GF-D8 (cell line): ENCODE measurements around the gene ZNF30.
"Not testable (repeated sequence)": the region's sequence is repeated elsewhere in the genome, so short reads cannot be mapped to it uniquely, and the experiment has no call there.

Experiments
- DNase-seq: peaks from one replicate; lab custom pipeline; 2025; lab: John Stamatoyannopoulos, UW

Gene ZNF30

GRCh38 chr19:34960103-34960805 lies 33.6 kb downstream of the ZNF30 start:
- DNase-seq = no peak

DNA sequence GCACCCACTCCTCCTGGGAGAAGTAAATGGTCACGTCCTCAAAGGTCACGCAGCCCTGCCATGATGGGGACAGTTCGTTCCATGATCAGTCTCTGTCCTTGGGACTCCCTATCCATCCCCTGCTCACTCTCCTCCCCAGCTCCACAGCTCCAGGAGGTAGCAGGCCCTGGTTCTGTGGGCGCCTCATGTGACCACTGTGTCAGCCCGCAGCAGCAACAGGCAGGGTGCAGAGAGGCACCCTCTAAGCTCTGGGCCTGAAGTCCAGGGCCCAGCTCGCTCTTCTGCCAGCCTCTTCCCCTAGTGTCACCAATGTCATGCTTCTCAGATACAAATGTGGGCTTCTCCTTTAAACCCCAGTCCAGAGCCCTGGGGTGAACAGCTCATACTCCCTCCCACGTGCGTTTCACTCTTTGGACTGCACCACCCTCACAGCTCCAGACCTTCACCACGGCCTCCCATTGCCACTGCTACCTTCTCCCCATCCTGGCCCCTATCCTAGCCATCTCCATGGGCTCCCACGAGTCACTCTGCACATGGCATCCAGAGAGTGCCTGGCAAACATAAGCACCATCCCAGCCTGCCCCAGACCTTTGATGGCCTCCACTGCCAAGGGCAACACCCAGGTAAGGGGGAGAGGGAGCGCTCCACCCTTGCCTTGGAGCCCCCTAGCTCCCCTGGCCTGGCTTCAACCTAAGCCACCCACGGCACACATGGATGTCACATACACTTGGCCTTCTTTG lies 34.4 kb downstream of the ZNF30 start:
- DNase-seq = no peak

GRCh38 chr19:34961775-34962686 lies 35.3 kb downstream of the ZNF30 start:
- peak; percentile 88 for DNase-seq

DNA sequence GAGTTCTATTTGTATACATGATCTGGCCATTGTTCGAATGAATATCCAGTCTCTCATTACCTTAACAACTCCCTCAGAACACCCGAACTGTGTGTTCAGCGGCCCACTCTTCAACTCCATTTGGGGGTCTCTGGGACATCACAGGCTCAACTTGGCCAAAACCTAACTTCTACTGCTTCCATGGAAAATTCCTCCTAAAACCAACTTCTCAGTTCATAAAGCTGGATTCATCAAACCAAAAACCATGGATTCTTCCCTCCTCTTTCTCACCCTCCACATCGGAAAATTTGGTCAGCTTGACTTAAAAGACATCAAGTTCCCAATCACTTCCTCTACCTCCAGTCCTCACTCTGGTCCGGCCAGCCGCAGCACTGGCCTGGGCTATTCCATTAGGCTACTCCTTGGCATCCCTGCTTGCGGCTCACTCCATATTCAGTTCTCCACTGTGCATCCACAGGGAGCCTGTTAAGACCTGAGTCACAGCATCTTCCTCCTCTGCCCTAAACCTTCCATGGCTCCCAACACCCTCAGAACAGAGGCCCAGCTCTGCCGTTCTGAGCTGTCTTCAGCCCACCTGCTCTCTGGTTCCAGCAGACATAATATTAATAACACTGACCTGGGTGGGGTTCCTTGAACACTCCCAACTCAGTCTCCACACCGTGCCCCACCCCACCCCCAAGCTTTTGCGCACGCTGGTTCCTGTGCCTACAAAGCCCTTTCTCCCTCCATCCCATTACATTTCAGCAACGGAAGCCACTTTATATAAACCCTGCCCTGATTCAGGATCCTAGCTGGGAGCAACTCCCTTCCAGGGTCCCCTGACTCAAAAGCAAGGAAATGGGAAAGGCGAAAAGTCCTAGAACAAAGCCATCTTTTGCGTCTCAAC lies 36.2 kb downstream of the ZNF30 start:
- no peak for DNase-seq

DNA sequence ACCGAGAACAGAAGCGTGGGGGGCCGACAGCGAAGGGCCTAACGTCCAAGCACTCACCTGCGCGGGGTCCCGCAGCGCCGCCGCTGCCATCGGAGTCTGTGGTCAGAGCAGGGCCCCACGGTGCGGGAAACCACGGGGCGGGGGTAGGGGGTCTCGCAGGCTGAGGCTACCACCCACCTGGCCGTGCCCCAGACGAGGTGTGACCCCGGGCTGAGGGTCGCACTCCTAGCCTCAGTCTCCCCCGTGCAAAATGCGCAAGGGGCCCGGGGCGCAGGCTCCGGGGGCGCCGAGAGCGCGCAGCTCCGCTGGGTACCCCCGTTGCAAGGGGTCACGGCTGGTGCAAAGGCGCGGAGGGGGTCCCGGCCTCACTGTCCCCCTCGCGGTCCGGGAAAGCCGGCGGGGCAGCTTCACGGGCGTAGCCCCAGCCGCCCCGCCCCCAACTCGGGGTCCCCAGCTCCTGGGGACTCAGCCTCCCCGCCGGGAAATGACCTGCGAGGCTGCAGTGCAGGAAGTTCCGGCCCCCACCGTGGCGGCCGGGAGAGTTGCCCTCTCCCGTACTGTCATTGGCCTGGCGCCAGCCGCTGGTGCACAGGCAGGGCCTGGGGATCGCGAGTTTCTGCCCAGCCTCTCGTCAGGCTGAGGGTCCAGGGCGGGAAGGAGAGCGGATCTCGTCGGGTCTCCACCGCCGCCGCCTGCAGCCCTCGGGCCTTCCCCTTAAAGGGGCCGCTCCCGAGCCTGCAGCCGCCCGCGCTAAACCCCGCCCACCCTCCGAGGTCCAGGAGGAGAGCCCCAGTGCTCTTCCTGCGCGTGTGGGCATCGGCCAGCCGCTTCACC lies 37.1 kb downstream of the ZNF30 start, which contains the start of gene ZNF792:
Gene ZNF792, minus strand, starts transcription at position 657 of the 834 bp plus-strand sequence. Its CDS starts 567 bp downstream, at position 90.
- no peak for DNase-seq

DNA sequence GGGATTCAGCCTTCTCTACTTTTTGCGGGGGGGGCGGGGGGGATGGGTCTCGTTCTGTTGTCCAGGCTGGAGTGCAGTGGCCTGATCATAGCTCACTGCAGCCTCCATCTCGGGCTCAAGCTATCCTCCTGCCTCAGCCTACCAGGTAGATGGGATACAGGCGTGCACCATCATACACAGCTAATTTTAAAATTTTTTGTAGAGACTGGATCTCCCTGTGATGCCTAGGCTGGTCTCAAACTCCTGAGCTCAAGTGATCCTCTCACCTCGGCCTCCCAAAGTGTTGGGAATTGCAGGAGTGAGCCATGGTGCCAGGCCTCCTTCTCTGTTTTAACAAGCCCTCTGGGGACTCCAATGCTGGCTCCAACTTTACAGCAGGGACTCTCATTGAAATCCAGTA lies 37.9 kb downstream of the ZNF30 start:
- no peak for DNase-seq

DNA sequence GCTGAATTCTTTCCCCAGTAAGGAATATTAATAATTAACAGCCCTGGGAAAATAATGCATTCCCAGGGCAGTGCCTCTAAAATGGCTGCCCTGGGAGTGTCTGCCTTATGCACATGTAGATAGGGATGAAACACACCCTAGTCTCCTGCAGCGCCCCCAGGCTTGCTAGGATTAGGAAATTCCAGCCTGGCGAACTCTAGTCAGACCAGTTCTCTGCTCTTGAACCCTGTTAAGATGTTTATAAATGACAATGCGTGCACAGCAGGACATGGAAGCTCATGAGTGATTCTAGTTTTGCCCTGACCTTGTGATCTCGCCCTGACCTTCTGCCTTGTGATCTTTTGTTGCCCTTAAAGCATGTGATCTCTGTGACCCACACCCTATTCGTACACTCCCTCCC lies 38.8 kb downstream of the ZNF30 start:
- not testable (repeated sequence) for DNase-seq

DNA sequence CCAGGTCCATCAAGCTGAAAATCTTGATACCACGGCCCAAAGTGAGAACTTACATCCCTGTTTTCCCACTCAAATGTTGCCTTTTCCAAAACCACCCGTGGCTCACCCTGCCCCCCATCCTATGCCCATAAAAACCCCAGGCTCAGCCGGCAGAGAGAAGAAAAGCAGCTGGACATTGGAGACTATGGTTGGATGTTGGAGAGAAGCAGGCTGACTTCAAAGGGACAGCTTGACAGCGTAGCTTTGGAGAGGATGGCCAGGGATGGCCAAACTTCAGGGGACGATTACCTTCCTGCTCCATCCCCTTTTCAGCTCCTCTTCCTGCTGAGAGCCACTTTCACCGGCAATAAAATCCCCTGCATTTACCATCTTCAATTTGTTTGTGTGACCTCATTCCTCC lies 40.8 kb downstream of the ZNF30 start:
- DNase-seq = no peak

GRCh38 chr19:34969721-34970120 lies 43.0 kb downstream of the ZNF30 start:
- no peak for DNase-seq

- not testable (repeated sequence) for DNase-seq
Measured at GRCh38 chr19:34970185-34970780, 43.6 kb downstream of the ZNF30 start.

- no peak for DNase-seq
Measured at GRCh38 chr19:34972163-34972705, 45.5 kb downstream of the ZNF30 start.

GRCh38 chr19:34974646-34975045 lies 47.9 kb downstream of the ZNF30 start:
- DNase-seq = peak; percentile 12

GRCh38 chr19:34975056-34975455 lies 48.4 kb downstream of the ZNF30 start:
- DNase-seq = no peak

- DNase-seq = no peak
Measured at GRCh38 chr19:34976611-34977010, 49.9 kb downstream of the ZNF30 start.

DNA sequence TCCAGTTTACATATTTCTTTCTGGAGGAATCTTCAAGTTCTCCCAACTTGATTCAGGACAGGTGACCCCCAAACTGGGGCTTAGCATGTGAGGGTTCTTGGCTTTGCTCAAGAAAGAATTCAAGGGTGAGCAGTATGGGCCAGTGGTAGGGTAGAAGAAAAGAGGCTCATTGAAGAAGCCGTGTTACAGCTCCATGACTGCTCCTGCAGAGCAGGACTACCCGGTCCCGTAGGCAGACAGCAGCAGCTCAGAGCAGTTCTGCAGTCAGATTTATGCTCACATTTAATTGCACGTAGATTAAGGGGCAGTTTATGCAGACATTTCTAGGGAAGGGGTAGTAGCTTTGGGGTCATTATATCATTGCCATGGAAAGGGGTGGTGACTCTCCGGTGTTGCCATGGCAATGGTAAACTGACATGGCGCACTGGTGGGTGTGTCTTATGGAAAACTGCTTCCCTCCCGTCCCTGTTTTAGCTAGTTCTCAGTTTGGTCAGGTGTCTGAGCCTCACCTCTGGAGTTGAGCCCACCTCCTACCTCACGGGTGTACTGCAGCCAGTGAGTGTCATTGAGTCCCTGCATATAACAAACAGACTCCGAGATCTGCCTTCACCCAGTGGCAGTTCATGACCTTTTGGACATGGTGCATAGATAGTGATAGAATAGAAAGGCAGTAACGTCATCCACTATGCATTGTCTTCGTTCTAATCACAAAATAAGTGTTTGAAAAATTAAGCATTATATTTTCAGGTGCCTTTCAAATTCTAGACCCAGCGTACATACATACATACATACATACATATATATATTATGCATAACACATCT lies 53.3 kb downstream of the ZNF30 start:
- DNase-seq = no peak

DNA sequence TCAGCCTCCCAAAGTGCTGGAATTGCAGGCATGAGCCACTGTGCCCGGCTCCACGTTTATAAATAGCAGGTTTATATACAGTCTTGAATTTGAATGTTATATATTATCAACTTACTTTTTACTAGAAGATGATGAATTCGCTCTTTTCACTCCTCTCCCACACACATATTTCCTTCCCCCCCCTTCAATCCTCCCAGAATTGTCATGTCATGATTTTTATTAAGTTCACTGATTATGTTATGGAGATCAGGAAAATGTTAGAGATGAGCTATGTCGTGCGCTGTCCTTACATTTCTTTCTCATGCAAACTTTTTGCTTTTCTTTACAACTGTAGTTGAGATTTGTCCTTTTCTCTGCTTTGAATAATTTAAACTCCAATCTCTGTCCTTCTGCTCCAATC lies 55.6 kb downstream of the ZNF30 start:
- no peak for DNase-seq

- no peak for DNase-seq
Measured at GRCh38 chr19:34983786-34984185, 57.1 kb downstream of the ZNF30 start.

GRCh38 chr19:34984287-34984686 lies 57.6 kb downstream of the ZNF30 start:
- DNase-seq = no peak
